Gastroesophageal sphincter (tissue), 3 donors: Measurements from ENCODE around the gene ALDH2.

Source experiments
- EP300 ChIP-seq: sonication (generic); formaldehyde crosslinking; IDR thresholded peaks from one replicate; pipeline ENCODE4 v1.6.1; 2017; ENCODE audit warnings: antibody characterized with exemption, mild to moderate bottlenecking
- POLR2A ChIP-seq, 2 donors: fragments of 450-650 bp; IDR thresholded peaks; one replicate each; pipeline ENCODE4 v1.6.1; 2017; ENCODE audit warnings: antibody characterized with exemption in 2 of 2, mild to moderate bottlenecking in 2 of 2, moderate library complexity in 1 of 2
- POLR2AphosphoS5 ChIP-seq: sonication (generic); formaldehyde crosslinking; IDR thresholded peaks from one replicate; pipeline ENCODE4 v1.6.1; 2017; ENCODE audit warnings: antibody characterized with exemption
- TF ChIP-seq, protein P1 (sequence below), 4 experiments: fragments of 200-600 bp in 2 of 4; fragments of 450-650 bp in 2 of 4; sonication (generic) in 1 of 4; IDR thresholded peaks; one replicate each; pipeline ENCODE4 v1.5.1; 2017 to 2019; ENCODE audit warnings: antibody characterized with exemption in 4 of 4, mild to moderate bottlenecking in 2 of 4, moderate library complexity in 2 of 4

DNA sequence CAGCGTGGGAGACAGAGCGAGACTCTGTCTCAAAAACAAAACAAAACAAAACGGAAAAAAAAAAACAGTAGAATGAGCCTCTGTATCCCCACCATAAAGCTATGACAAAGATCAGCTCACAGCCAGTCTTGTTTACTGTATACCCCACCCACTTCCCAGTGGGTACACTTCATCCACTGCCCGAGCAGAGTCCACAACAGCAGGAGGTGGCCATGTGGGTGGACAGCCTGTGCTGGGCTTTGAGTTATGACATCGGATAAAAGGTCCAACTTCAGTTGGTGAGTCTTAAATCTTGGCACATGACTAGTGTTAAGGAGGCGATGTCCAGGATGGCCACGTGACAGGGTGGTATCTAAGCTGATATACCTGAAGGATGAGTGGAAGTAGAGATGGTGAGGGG is 40.5 kb downstream of the ALDH2 start:
- TF ChIP-seq, protein P1, sequence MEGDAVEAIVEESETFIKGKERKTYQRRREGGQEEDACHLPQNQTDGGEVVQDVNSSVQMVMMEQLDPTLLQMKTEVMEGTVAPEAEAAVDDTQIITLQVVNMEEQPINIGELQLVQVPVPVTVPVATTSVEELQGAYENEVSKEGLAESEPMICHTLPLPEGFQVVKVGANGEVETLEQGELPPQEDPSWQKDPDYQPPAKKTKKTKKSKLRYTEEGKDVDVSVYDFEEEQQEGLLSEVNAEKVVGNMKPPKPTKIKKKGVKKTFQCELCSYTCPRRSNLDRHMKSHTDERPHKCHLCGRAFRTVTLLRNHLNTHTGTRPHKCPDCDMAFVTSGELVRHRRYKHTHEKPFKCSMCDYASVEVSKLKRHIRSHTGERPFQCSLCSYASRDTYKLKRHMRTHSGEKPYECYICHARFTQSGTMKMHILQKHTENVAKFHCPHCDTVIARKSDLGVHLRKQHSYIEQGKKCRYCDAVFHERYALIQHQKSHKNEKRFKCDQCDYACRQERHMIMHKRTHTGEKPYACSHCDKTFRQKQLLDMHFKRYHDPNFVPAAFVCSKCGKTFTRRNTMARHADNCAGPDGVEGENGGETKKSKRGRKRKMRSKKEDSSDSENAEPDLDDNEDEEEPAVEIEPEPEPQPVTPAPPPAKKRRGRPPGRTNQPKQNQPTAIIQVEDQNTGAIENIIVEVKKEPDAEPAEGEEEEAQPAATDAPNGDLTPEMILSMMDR (IDR thresholded peaks at IDR 0.05) = no peak
- TF ChIP-seq POLR2A (IDR thresholded peaks at IDR 0.05) (no peak), EP300 (no peak), POLR2AphosphoS5 (no peak)
